SK-N-MC (cell line): ENCODE results near the gene ATXN7L2.
"Not testable (repeated sequence)": the region's sequence is repeated elsewhere in the genome, so short reads cannot be mapped to it uniquely, and the experiment has no call there.

Experiments used
- DNase-seq: peaks from one replicate; pipeline ENCODE4 v3.0.0-alpha.2; 2011; ENCODE audit warnings: low read depth, low spot score
- H3K27ac ChIP-seq: fragments of 200-600 bp; sonication (generic); 2 replicates; pipeline ENCODE4 v1.5.1; 2016; ENCODE audit warnings: mixed run types
- H3K36me3 ChIP-seq: fragments of 200-600 bp; sonication (generic); 2 replicates; pipeline ENCODE4 v1.6.1; 2017; ENCODE audit warnings: antibody characterized with exemption, low read length, mixed read lengths; ENCODE audit not compliant: insufficient read depth
- H3K4me3 ChIP-seq: fragments of 200-600 bp; sonication (generic); 2 replicates; pipeline ENCODE4 v1.5.1; 2016
- H3K9ac ChIP-seq: fragments of 200-600 bp; sonication (generic); 2 replicates; pipeline ENCODE4 v1.8.0; 2017; ENCODE audit warnings: mixed run types, mixed read lengths; ENCODE audit not compliant: insufficient read length
- H3K9me3 ChIP-seq: fragments of 200-600 bp; sonication (generic); 2 replicates; pipeline ENCODE4 v1.6.1; 2017; ENCODE audit warnings: low read depth, mild to moderate bottlenecking, antibody characterized with exemption, low read length, moderate library complexity, mixed read lengths
- EZH2 ChIP-seq: fragments of 200-600 bp; sonication (generic); IDR thresholded peaks from one replicate; pipeline ENCODE4 v1.6.1; 2017; ENCODE audit warnings: antibody characterized with exemption
- FOXP2 ChIP-seq: optimal IDR thresholded peaks from 2 replicates; pipeline ENCODE3; 2011; ENCODE audit warnings: mild to moderate bottlenecking, moderate library complexity; ENCODE audit not compliant: insufficient read depth; ENCODE audit errors: extremely low read length, control extremely low read depth
- POLR2AphosphoS5 ChIP-seq: IDR thresholded peaks from 2 replicates; pipeline ENCODE4 v1.6.1; 2012; ENCODE audit warnings: mild to moderate bottlenecking, low read depth, low read length, borderline replicate concordance

The ATXN7L2 gene, protein sequence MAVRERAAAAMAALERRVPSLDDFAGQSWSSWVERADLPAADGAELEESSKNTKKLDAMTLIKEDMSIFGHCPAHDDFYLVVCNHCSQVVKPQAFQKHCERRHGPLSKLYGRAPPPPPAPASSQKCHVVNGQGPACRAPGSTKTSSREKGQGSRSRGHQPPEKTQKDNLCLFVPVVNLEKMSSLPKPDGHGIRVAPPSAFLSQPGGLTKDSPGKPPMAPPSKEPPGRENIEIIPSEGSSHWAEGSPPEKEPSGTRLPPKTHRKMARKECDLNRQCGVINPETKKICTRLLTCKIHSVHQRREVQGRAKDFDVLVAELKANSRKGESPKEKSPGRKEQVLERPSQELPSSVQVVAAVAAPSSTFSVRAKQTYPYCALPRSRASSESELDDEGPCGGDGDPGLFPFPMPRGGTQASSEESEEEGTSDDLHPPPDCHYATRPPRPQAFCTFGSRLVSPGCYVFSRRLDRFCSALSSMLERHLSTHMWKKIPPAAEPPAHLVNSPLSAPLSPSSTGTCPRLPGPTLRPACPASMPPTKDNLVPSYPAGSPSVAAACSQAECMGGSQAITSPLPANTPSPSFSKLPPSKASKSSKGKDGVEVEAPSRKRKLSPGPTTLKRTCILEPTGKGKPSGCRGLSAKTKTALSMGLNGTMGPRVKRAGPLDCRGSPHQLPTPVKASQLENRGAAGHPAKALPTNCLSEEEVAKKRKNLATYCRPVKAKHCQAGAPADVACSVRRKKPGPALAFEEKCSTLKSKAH

DNA sequence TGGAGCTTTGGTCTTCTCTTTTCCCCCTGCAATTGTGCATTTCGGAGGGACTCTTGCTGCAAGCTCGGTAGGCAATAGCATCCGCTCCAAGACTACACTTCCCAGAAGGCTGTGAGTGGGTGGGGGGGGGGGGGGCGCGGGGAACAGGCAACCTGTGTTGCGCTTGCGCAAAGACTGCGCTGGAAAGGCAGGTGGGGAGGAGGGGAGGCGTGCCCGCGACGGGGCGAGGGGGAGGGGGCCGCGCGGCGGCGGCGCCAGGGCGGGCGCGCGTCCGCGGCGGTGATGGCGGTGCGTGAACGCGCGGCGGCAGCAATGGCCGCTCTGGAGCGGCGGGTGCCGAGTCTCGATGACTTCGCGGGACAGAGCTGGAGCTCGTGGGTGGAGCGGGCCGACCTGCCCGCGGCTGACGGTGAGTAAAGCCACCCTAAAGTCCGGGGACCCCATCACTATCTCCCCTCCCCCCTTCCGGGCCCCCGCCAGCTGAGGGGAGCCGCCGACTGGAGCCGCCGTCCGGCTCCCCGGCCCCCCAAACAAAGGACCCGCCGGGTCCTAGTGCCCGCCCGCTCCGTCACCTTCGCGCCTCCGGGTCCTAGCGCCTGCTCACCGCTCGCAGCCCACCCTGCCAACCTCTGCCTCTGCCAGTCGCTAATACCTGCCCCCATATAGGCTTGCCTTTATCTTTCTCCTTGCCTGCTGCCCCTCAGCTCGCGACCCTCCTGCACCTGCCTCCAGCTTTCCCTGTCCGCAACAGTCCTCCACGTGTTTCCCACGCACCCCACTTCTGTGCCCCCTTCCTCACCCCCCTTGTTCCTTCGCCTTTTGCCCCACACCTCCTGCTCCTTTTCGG, at the start of gene ATXN7L2:
Gene ATXN7L2, plus strand, starts transcription at position 234 of the 847 bp plus-strand sequence. Its CDS starts 49 bp downstream, at position 283.
- Histone ChIP-seq H3K9ac (peak within 1 kb of the TSS; percentile 96), H3K27ac (peak within 1 kb of the TSS; percentile 93), H3K36me3 (peaks cover 6% of the 10 kb centered on the region; the same call in 1 of the 2 replicates), H3K9me3 (no peaks in the 10 kb centered on the region), H3K4me3 (peak within 1 kb of the TSS; percentile 98)
- TF ChIP-seq FOXP2 (peak; percentile 41), POLR2AphosphoS5 (peak; percentile 60), EZH2 (no peak)
- DNase-seq = peak; percentile 67

DNA sequence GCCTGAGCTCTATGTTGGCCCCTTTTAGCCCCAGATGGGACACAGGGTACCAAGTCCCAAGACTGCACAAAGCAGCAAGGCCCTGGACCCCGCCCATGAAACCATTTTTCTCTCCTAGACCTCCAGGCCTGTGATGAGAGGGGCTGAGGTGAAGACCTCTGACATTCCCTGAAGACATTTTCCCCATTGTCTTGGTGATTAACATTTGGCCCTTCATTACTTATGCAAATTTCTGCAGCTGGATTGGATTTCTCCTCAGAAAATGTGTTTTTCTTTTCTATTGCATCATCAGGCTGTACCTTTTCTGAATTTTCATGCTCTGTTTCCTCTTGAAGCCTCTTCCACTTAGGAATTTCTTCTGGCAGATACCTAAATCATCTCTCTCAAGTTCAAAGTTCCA, 49.2 kb upstream of the ATXN7L2 start:
- Histone ChIP-seq H3K4me3 (no peak overlapping the region), H3K36me3 (no peaks in the 10 kb centered on the region), H3K9me3 (no peaks in the 10 kb centered on the region), H3K9ac (no peak overlapping the region), H3K27ac (no peak overlapping the region)
- TF ChIP-seq FOXP2 (no peak), POLR2AphosphoS5 (no peak), EZH2 (no peak)
- no peak for DNase-seq

DNA sequence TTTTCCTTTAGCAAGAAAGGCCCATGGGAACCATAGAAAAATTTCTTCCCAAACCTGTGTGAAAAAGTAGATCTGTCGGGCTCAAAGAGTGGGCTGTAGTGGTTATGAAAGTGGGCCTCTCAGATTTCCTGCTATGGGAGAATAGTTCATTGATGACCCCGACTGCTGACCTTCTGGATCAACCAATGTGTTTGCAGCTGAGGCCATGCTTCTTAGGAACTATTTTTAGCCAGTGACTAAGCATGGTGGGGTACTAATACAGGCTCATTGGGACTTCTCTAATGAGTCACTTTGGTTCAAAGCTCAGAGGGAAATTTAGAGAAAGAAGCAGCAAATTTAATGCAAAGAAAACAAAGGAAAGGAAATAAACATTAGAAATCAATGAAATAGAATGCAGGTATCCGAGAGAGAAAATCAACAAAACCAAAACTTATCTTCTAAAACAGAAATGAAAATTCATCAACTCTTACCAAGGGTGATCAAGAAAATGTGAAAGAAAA, 44.9 kb upstream of the ATXN7L2 start:
- H3K9me3 ChIP-seq = no peaks in the 10 kb centered on the region
- H3K36me3 ChIP-seq = no peaks in the 10 kb centered on the region
- no peak overlapping the region for H3K4me3 ChIP-seq
- H3K9ac ChIP-seq = no peak overlapping the region
- no peak overlapping the region for H3K27ac ChIP-seq
- no peak for TF ChIP-seq POLR2AphosphoS5
- TF ChIP-seq EZH2 = no peak
- TF ChIP-seq FOXP2 = no peak
- no peak for DNase-seq

DNA sequence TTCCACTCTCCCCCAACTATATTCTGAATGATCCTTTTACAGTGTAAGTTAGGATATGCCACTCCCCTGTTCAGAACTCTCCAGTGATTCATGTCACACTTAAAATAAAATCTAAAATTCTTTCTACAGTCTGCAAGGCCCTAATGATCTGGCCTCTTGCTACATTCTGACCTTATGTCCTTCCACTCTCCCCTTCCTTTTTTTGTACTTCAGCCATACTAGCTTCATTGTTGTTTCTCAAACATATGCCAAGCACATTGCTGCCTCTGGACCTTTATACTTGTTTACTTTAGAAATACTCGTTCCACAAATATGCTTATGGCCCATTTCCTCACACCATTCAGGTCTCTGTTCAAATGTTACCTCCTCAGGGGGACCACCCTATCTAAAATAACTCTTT, 42.6 kb upstream of the ATXN7L2 start:
- H3K9ac ChIP-seq = no peak overlapping the region
- no peak overlapping the region for H3K4me3 ChIP-seq
- H3K27ac ChIP-seq = no peak overlapping the region
- TF ChIP-seq FOXP2 = no peak
- TF ChIP-seq POLR2AphosphoS5 = no peak
- TF ChIP-seq EZH2 = no peak
- no peaks in the 10 kb centered on the region for H3K36me3 ChIP-seq
- DNase-seq = no peak
- H3K9me3 ChIP-seq = no peaks in the 10 kb centered on the region

DNA sequence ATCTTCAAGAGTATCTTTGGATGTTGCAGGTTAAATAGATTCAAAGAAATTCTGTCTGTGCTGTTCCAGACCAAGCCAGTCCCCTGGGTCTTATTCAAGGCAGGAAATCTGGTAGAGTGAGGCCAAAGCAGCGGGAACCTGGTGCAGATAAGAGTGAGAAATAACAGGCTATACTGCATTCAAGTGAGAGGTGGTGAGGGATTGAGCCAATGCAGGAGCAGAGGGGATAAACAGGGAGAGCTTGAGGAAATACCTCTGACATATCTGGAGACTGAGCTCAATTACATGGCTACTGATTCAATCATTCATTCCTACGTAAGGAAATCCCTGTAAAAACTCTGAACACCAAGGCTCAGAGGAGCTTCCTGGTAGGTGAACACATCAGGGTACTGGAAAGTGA, 40.2 kb upstream of the ATXN7L2 start:
- TF ChIP-seq POLR2AphosphoS5 (no peak), FOXP2 (no peak), EZH2 (no peak)
- no peaks in the 10 kb centered on the region for H3K36me3 ChIP-seq
- DNase-seq = no peak
- no peaks in the 10 kb centered on the region for H3K9me3 ChIP-seq
- H3K27ac ChIP-seq = no peak overlapping the region
- H3K4me3 ChIP-seq = no peak overlapping the region
- no peak overlapping the region for H3K9ac ChIP-seq

DNA sequence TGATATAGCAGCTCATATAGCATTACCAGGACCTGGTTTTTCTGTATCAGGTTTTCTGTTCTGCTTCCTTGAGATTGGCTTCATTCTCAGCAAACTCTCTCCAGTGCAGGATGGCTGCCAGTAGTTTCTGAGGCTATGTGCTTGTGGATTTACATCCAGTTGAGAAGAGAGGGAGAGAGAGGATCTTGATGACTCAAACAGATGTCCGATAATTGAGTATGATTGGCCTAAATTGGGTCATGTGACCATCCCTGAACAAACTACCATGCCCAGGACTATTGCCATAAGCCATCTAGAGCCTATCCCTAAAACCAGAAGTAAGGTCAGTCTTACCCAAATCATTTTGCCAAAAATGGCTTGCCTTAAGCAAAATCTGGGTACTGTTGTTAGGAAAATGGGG, 39.4 kb upstream of the ATXN7L2 start:
- DNase-seq = no peak
- Histone ChIP-seq H3K36me3 (no peaks in the 10 kb centered on the region), H3K27ac (no peak overlapping the region), H3K9me3 (no peaks in the 10 kb centered on the region), H3K4me3 (no peak overlapping the region), H3K9ac (no peak overlapping the region)
- TF ChIP-seq EZH2 (no peak), FOXP2 (no peak), POLR2AphosphoS5 (no peak)

DNA sequence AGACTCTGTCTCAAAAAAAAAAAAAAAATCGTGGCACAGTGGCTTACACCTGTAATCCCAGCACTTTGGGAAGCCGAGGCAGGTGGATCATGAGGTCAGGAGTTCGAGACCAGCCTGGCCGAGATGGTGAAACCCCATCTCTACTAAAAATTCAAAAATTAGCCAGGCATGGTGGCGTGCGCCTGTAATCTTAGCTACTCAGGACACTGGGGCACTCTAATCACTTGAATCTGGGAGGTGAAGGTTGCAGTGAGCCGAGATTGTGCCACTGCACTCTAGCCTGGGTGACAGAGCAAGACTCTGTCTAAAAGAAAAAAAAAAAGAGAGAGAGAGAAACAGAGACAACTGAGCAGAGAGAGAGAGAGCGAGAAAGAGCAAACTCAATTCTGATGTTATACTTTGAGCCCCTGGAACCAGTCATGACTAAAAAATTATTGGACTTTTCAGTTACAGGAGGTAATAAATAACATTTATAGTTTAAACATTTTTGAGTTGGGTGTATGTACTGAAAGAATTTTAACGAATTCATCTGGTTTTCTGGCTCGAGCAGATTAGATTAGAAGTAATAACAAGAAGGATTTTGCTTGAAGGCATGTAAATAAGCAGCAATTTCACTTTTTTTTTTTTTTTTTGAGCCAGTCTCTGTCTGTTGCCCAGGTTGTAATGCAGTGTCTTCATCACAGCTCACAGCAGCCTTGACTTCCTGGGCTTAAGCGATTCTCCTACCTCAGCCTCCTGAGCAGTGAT, 37.6 kb upstream of the ATXN7L2 start:
- DNase-seq, H3K27ac ChIP-seq, H3K9me3 ChIP-seq, H3K9ac ChIP-seq, H3K36me3 ChIP-seq: not testable (repeated sequence)
- 0 out of 2 replicates have a peak overlapping the region, but pooled peaks have one; percentile 28 for H3K4me3 ChIP-seq
